IMR-90 (cell line): ENCODE results near the gene IDH3G. TPM values are rescaled to one million over a fixed set of nuclear protein-coding genes. Genes with fewer than 3 reads are reported as not detected.

Source experiments
- ATAC-seq: fragments of 200-7000 bp; cut with Tn5 transposase; 2 replicates; pipeline ENCODE4 v1.9.1; 2020; ENCODE audit warnings: low read depth, mild to moderate bottlenecking, moderate library complexity
- BruUV-seq: library from RNA; stranded (reverse); fragments of 400-500 nt; replicated peaks from 2 replicates; lab custom pipeline; 2021; lab: Mats Ljungman, UMichigan
- CTCF ChIA-PET: fragments of 300-600 bp; formaldehyde crosslinking; extraction: SDS; loops from one replicate; lab custom pipeline; 2021; ENCODE audit warnings: antibody characterized with exemption; lab: Yijun Ruan, JAX
- POLR2A ChIA-PET: fragments of 300-600 bp; sonication (Branson Sonifier 250); formaldehyde crosslinking; loops from one replicate; lab custom pipeline; 2022; ENCODE audit warnings: antibody characterized with exemption; ENCODE audit not compliant: unreplicated experiment; lab: Charles Lee
- DNase-seq: peaks from one replicate; pipeline ENCODE4 v3.0.0; 2013
- H2AFZ ChIP-seq: replicated peaks from 2 replicates; pipeline ENCODE3; 2013; ENCODE audit warnings: low read length, mild to moderate bottlenecking; ENCODE audit not compliant: poor library complexity
- H2AK5ac ChIP-seq: 2 replicates; pipeline ENCODE4 v1.6.1; 2013; ENCODE audit warnings: low read depth, low read length, inconsistent platforms
- H2AK9ac ChIP-seq: replicated peaks from 2 replicates; pipeline ENCODE3; 2013; ENCODE audit warnings: mild to moderate bottlenecking, low read depth, low read length, moderate library complexity; ENCODE audit not compliant: poor library complexity
- H2BK120ac ChIP-seq: 2 replicates; pipeline ENCODE4 v1.6.1; 2013; ENCODE audit warnings: low read depth, low read length, inconsistent platforms
- H2BK15ac ChIP-seq: 3 replicates; pipeline ENCODE4 v1.6.1; 2013; ENCODE audit warnings: low read depth, low read length, inconsistent platforms
- H2BK20ac ChIP-seq: 2 replicates; pipeline ENCODE4 v1.6.1; 2013; ENCODE audit warnings: low read depth, mild to moderate bottlenecking, inconsistent platforms, low read length, moderate library complexity
- H2BK5ac ChIP-seq: 2 replicates; pipeline ENCODE4 v1.6.1; 2013; ENCODE audit warnings: mild to moderate bottlenecking, low read depth, low read length, inconsistent platforms; ENCODE audit not compliant: poor library complexity, severe bottlenecking
- H3K14ac ChIP-seq: replicated peaks from 2 replicates; pipeline ENCODE4 v1.6.1; 2013; ENCODE audit warnings: low read depth, low read length, inconsistent platforms
- H3K18ac ChIP-seq: 2 replicates; pipeline ENCODE4 v1.6.1; 2013; ENCODE audit warnings: low read depth, low read length, control low read depth
- H3K23ac ChIP-seq: 2 replicates; pipeline ENCODE4 v1.6.1; 2013; ENCODE audit warnings: low read depth, low read length, inconsistent platforms
- H3K27ac ChIP-seq: 2 replicates; pipeline ENCODE4 v1.5.1; 2013; ENCODE audit warnings: mild to moderate bottlenecking, control low read depth, low read length; ENCODE audit not compliant: insufficient read depth
- H3K27me3 ChIP-seq: 2 replicates; pipeline ENCODE4 v1.6.1; 2013; ENCODE audit warnings: low read length; ENCODE audit not compliant: control insufficient read depth, insufficient read depth
- H3K36me3 ChIP-seq: 2 replicates; pipeline ENCODE4 v1.6.1; 2013; ENCODE audit warnings: low read length, mixed read lengths; ENCODE audit not compliant: control insufficient read depth, insufficient read depth
- H3K4ac ChIP-seq: 2 replicates; pipeline ENCODE4 v1.6.1; 2013; ENCODE audit warnings: low read depth, low read length, inconsistent platforms
- H3K4me1 ChIP-seq: 2 replicates; pipeline ENCODE4 v1.6.1; 2013; ENCODE audit warnings: low read length, mixed read lengths; ENCODE audit not compliant: control insufficient read depth, insufficient read depth
- H3K4me2 ChIP-seq: 2 replicates; pipeline ENCODE4 v1.6.1; 2013; ENCODE audit warnings: low read depth, mild to moderate bottlenecking, control low read depth, low read length, moderate library complexity
- H3K4me3 ChIP-seq: 2 replicates; pipeline ENCODE4 v1.5.1; 2013; ENCODE audit warnings: low read depth, mild to moderate bottlenecking, control low read depth, low read length, moderate library complexity; ENCODE audit not compliant: insufficient read depth
- H3K56ac ChIP-seq: 2 replicates; pipeline ENCODE4 v1.6.1; 2013; ENCODE audit warnings: low read length, inconsistent platforms; ENCODE audit not compliant: insufficient read depth; ENCODE audit errors: extremely low read depth
- H3K79me1 ChIP-seq, 2 experiments: 2 replicates each; pipeline ENCODE4 v1.6.1; 2013; ENCODE audit warnings: low read length in 2 of 2, inconsistent platforms in 1 of 2, low read depth in 1 of 2
- H3K9ac ChIP-seq: 2 replicates; pipeline ENCODE4 v1.6.1; 2013; ENCODE audit warnings: low read depth, low read length, control low read depth
- H3K9me1 ChIP-seq: 2 replicates; pipeline ENCODE4 v1.6.1; 2013; ENCODE audit warnings: low read length, inconsistent platforms; ENCODE audit not compliant: insufficient read depth
- H3K9me3 ChIP-seq: 2 replicates; pipeline ENCODE4 v1.6.1; 2013; ENCODE audit warnings: low read length; ENCODE audit not compliant: control insufficient read depth, insufficient read depth
- H4K20me1 ChIP-seq: 2 replicates; pipeline ENCODE4 v1.6.1; 2013; ENCODE audit warnings: low read length, inconsistent platforms; ENCODE audit not compliant: insufficient read depth
- H4K5ac ChIP-seq: 2 replicates; pipeline ENCODE4 v1.6.1; 2013; ENCODE audit warnings: mild to moderate bottlenecking, low read depth, low read length, control low read depth
- H4K8ac ChIP-seq, 2 experiments: 2 replicates each; pipeline ENCODE4 v1.6.1; 2013; ENCODE audit warnings: low read depth in 2 of 2, low read length in 2 of 2, control low read depth in 1 of 2, inconsistent platforms in 1 of 2
- H4K91ac ChIP-seq: 2 replicates; pipeline ENCODE4 v1.6.1; 2013; ENCODE audit warnings: low read depth, low read length, inconsistent platforms; ENCODE audit not compliant: insufficient read depth
- BHLHE40 ChIP-seq: fragments of 150-350 bp; IDR thresholded peaks from 2 replicates; pipeline ENCODE4 v1.6.1; 2016; ENCODE audit warnings: mild to moderate bottlenecking, low read depth, low read length
- CEBPB ChIP-seq: IDR thresholded peaks from 2 replicates; pipeline ENCODE4 v1.6.1; 2012; ENCODE audit warnings: low read depth, low read length, improper control_type of control experiment
- CHD1 ChIP-seq: IDR thresholded peaks from 2 replicates; pipeline ENCODE4 v1.6.1; 2012; ENCODE audit warnings: low read depth, low read length, improper control_type of control experiment
- CTCF ChIP-seq: conservative IDR thresholded peaks from 2 replicates; pipeline ENCODE4 v1.5.1; 2012; ENCODE audit warnings: mild to moderate bottlenecking, low read depth, low read length, improper control_type of control experiment
- ELK1 ChIP-seq: fragments of 150-350 bp; IDR thresholded peaks from 2 replicates; pipeline ENCODE4 v1.6.1; 2016; ENCODE audit warnings: low read depth, mild to moderate bottlenecking, low read length, moderate library complexity, borderline replicate concordance
- FOS ChIP-seq: fragments of 150-350 bp; IDR thresholded peaks from 2 replicates; pipeline ENCODE4 v1.6.1; 2016; ENCODE audit warnings: low read depth, low read length
- MAFK ChIP-seq: IDR thresholded peaks from 2 replicates; pipeline ENCODE4 v1.6.1; 2012; ENCODE audit warnings: low read depth, low read length, improper control_type of control experiment
- MAZ ChIP-seq: IDR thresholded peaks from 2 replicates; pipeline ENCODE4 v1.6.1; 2012; ENCODE audit warnings: low read depth, mild to moderate bottlenecking, low read length, improper control_type of control experiment, moderate library complexity, borderline replicate concordance
- MXI1 ChIP-seq: IDR thresholded peaks from 2 replicates; pipeline ENCODE4 v1.6.1; 2012; ENCODE audit warnings: low read depth, mild to moderate bottlenecking, low read length, moderate library complexity, borderline replicate concordance
- NFE2L2 ChIP-seq: fragments of 150-350 bp; IDR thresholded peaks from 2 replicates; pipeline ENCODE4 v1.6.1; 2016; ENCODE audit warnings: low read depth, mild to moderate bottlenecking, low read length
- POLR2A ChIP-seq: IDR thresholded peaks from 2 replicates; pipeline ENCODE4 v1.6.1; 2012; ENCODE audit warnings: mild to moderate bottlenecking, low read depth, low read length
- RAD21 ChIP-seq: IDR thresholded peaks from 2 replicates; pipeline ENCODE4 v1.6.1; 2012; ENCODE audit warnings: low read length, improper control_type of control experiment
- RCOR1 ChIP-seq: IDR thresholded peaks from 2 replicates; pipeline ENCODE4 v1.6.1; 2012; ENCODE audit warnings: mild to moderate bottlenecking, low read length, improper control_type of control experiment; ENCODE audit not compliant: insufficient replicate concordance
- RFX5 ChIP-seq: IDR thresholded peaks from 2 replicates; pipeline ENCODE4 v1.8.0; 2012; ENCODE audit warnings: low read depth, mild to moderate bottlenecking, low read length, moderate library complexity
- SMC3 ChIP-seq: fragments of 150-350 bp; IDR thresholded peaks from 2 replicates; pipeline ENCODE4 v1.6.1; 2016; ENCODE audit warnings: low read depth, mild to moderate bottlenecking, antibody characterized with exemption, low read length, moderate library complexity
- WGBS, 2 experiments: methylation state at CpG; one replicate each; pipeline versions ENCODE4 v1.1.5 to v1.1.7; 2013; ENCODE audit warnings: missing lambda C conversion rate in 2 of 2; ENCODE audit not compliant: insufficient read length in 1 of 2; ENCODE audit errors: extremely low coverage in 2 of 2; 5-methylcytosine and 5-hydroxymethylcytosine counted together
- dilution Hi-C: fragments of 300-500 bp; cut with HindIII; formaldehyde crosslinking; loops from one replicate; pipeline ENCODE4 v1.14.3; 2018; ENCODE audit warnings: low sequenced_read_pairs; ENCODE audit not compliant: unreplicated experiment
- in situ Hi-C: fragments of 300-500 bp; cut with MboI; formaldehyde crosslinking; loops from 3 replicates; pipeline ENCODE4 v1.14.3; 2019; ENCODE audit warnings: low sequenced_read_pairs, inconsistent platforms, mixed read lengths
- intact Hi-C: fragments of 100-400 bp; cut with micrococcal nuclease; formaldehyde crosslinking; loops from 2 replicates; pipeline ENCODE4 v1.10.0; 2022
- polyA plus RNA-seq, 3 experiments: library from polyadenylated mRNA; depleted of rRNA; stranded (reverse); fragments of >200 nt; gene quantifications; 2 replicates each; pipeline ENCODE4 v1.2.3, GENCODE V29; 2012; ENCODE audit warnings: low replicate concordance in 1 of 3
- total RNA-seq: library from RNA; depleted of rRNA; stranded (reverse); fragments of >200 nt; gene quantifications from 2 replicates; pipeline ENCODE4 v1.2.3, GENCODE V29; 2012

Gene IDH3G
- total and polyA plus RNA-seq, 2 of the 4 experiments (the other 2 are of a cell fraction): 79.4 to 85.7 TPM

GRCh38 chrX:153766871-153767673, 27.1 kb downstream of the IDH3G start:
- peak overlapping the region; percentile 78; the same call in 1 of the 2 replicates for H4K91ac ChIP-seq
- ChIA-PET POLR2A (no interaction called here), CTCF (no interaction called here)
- peak overlapping the region; percentile 46 for H2BK5ac ChIP-seq
- H3K9me3 ChIP-seq: no peaks in the 10 kb centered on the region; the same call in 1 of the 2 replicates
- BruUV-seq: no TSS peak
- H3K14ac ChIP-seq: no peak overlapping the region
- WGBS, 2 experiments: 85% methylated on average over 36 of the region's 56 CpGs; no CpG with 5 or more reads in 1 of the 2 experiments
- peak overlapping the region; percentile 57 for H2AK5ac ChIP-seq
- H2BK20ac ChIP-seq: no peak overlapping the region
- no peak overlapping the region; the same call in 1 of the 2 replicates for H4K5ac ChIP-seq
- ATAC-seq (no peak), DNase-seq (no peak)
- H3K79me1 ChIP-seq: peaks cover 0 to 17% of the 10 kb centered on the region in 2 experiments; a peak in 2 of 4 replicates
- intact Hi-C loops (loop anchor here (1.0 kb wide), 1 partner anchor 28 kb away; no protein-coding TSS in a partner anchor), dilution Hi-C loops (no loop called here), in situ Hi-C loops (loop anchor here (10.0 kb wide), 1 partner anchor 198 kb away; no protein-coding TSS in a partner anchor)
- H3K4me3 ChIP-seq: no peak overlapping the region
- H3K9ac ChIP-seq: peak overlapping the region; percentile 11
- H4K20me1 ChIP-seq: no peaks in the 10 kb centered on the region; the same call in 1 of the 2 replicates
- no peak overlapping the region for H3K23ac ChIP-seq
- H4K8ac ChIP-seq: peak overlapping the region in 1 of 2 experiments; percentile 62; a peak in 1 of 4 replicates
- H3K27me3 ChIP-seq: no peaks in the 10 kb centered on the region
- peak overlapping the region; percentile 89 for H2AFZ ChIP-seq
- no peak overlapping the region for H3K4me2 ChIP-seq
- H2AK9ac ChIP-seq: peak overlapping the region; percentile 96
- peak overlapping the region; percentile 1; the same call in 1 of the 3 replicates for H2BK15ac ChIP-seq
- H2BK120ac ChIP-seq: peak overlapping the region; percentile 49; the same call in 1 of the 2 replicates
- H3K4me1 ChIP-seq: peaks cover 17% of the 10 kb centered on the region
- no peak overlapping the region for H3K18ac ChIP-seq
- H3K9me1 ChIP-seq: no peaks in the 10 kb centered on the region
- H3K56ac ChIP-seq: no peak overlapping the region
- H3K27ac ChIP-seq: peak overlapping the region; percentile 94
- H3K4ac ChIP-seq: peak overlapping the region; percentile 85
- no peaks in the 10 kb centered on the region; the same call in 1 of the 2 replicates for H3K36me3 ChIP-seq
- no peak for TF ChIP-seq RCOR1
- TF ChIP-seq POLR2A: no peak
- TF ChIP-seq MXI1: no peak
- TF ChIP-seq NFE2L2: no peak
- TF ChIP-seq CTCF: no peak
- TF ChIP-seq BHLHE40: no peak
- no peak for TF ChIP-seq FOS
- no peak for TF ChIP-seq RAD21
- no peak for TF ChIP-seq CHD1
- no peak for TF ChIP-seq SMC3
- no peak for TF ChIP-seq MAZ
- no peak for TF ChIP-seq MAFK
- no peak for TF ChIP-seq ELK1
- no peak for TF ChIP-seq RFX5
- TF ChIP-seq CEBPB: no peak
